ENCODE results near the gene USP27X.

USP27X gene

GRCh38 chrX:49878834-49879655 is at the start of gene USP27X:
Gene USP27X (plus strand): TSS chrX:49879484. CDS start chrX:49880308, 824 bp downstream.
- peak; percentile 83 for DNase-seq

- DNase-seq, result peak; percentile 29
These were observed 40.9 kb upstream of the USP27X start for GRCh38 chrX:49838374-49838773.

GRCh38 chrX:49840679-49841078 is 38.6 kb upstream of the USP27X start:
- DNase-seq, result peak; percentile 43

GRCh38 chrX:49842621-49843020 is 36.7 kb upstream of the USP27X start:
- DNase-seq, result no peak

- no peak for DNase-seq
These were observed 34.7 kb upstream of the USP27X start for GRCh38 chrX:49844611-49845010.

- no peak for DNase-seq
These were observed 33.4 kb upstream of the USP27X start for GRCh38 chrX:49845701-49846403.

- no peak for DNase-seq
These were observed 32.8 kb upstream of the USP27X start for GRCh38 chrX:49846522-49846921.

GRCh38 chrX:49848275-49848674 is 31.0 kb upstream of the USP27X start:
- DNase-seq, result no peak

- DNase-seq, result no peak
These were observed 29.3 kb upstream of the USP27X start for GRCh38 chrX:49850028-49850427.

GRCh38 chrX:49853661-49854060 is 25.6 kb upstream of the USP27X start:
- no peak for DNase-seq

GRCh38 chrX:49856819-49857218 is 22.5 kb upstream of the USP27X start:
- DNase-seq, result no peak

- DNase-seq, result no peak
These were observed 20.9 kb upstream of the USP27X start for GRCh38 chrX:49858341-49858740.

GRCh38 chrX:49859491-49859890 is 19.8 kb upstream of the USP27X start:
- no peak for DNase-seq

- DNase-seq, result no peak
These were observed 18.3 kb upstream of the USP27X start for GRCh38 chrX:49860867-49861535.

GRCh38 chrX:49862093-49862492 is 17.2 kb upstream of the USP27X start:
- no peak for DNase-seq

GRCh38 chrX:49868739-49869138 is 10.5 kb upstream of the USP27X start:
- no peak for DNase-seq

GRCh38 chrX:49876750-49877149 is 2.5 kb upstream of the USP27X start:
- DNase-seq, result peak; percentile 43

- no peak for DNase-seq
These were observed 1.7 kb upstream of the USP27X start for GRCh38 chrX:49877397-49878101.

- DNase-seq, result no peak
These were observed 1.0 kb upstream of the USP27X start for GRCh38 chrX:49878128-49878833.

GRCh38 chrX:49879656-49880277 is 483 bp downstream of the USP27X start:
- no peak for DNase-seq

GRCh38 chrX:49880668-49881067 is 1.4 kb downstream of the USP27X start:
- no peak for DNase-seq

- DNase-seq, result peak; percentile 63
These were observed 5.1 kb downstream of the USP27X start for GRCh38 chrX:49884290-49884862.

Data from activated CD4-positive, alpha-beta T cell treated with anti-CD3 and anti-CD28 coated beads, Interleukin-10, Interleukin-2, amounts not matched to agents 100 ng/mL and 50 ng/mL, durations not matched to agents 16 hours and 8 hours (primary cell).